Stimulated activated CD4-positive, alpha-beta T cell treated with anti-CD3 and anti-CD28 coated beads, TNF-alpha, amount 100 ng/mL, for 1 hour (primary cell): ENCODE measurements around the gene CDC42EP4.
A peak's percentile ranks its signal among the peaks of the same experiment; 100 is the strongest.

Source experiments
- DNase-seq, 3 donors: peaks; one replicate each; pipeline ENCODE4 v3.0.0-alpha.2; 2020; ENCODE audit warnings: low read depth in 3 of 3, low spot score in 1 of 3

The CDC42EP4 gene, protein sequence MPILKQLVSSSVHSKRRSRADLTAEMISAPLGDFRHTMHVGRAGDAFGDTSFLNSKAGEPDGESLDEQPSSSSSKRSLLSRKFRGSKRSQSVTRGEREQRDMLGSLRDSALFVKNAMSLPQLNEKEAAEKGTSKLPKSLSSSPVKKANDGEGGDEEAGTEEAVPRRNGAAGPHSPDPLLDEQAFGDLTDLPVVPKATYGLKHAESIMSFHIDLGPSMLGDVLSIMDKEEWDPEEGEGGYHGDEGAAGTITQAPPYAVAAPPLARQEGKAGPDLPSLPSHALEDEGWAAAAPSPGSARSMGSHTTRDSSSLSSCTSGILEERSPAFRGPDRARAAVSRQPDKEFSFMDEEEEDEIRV

DNA sequence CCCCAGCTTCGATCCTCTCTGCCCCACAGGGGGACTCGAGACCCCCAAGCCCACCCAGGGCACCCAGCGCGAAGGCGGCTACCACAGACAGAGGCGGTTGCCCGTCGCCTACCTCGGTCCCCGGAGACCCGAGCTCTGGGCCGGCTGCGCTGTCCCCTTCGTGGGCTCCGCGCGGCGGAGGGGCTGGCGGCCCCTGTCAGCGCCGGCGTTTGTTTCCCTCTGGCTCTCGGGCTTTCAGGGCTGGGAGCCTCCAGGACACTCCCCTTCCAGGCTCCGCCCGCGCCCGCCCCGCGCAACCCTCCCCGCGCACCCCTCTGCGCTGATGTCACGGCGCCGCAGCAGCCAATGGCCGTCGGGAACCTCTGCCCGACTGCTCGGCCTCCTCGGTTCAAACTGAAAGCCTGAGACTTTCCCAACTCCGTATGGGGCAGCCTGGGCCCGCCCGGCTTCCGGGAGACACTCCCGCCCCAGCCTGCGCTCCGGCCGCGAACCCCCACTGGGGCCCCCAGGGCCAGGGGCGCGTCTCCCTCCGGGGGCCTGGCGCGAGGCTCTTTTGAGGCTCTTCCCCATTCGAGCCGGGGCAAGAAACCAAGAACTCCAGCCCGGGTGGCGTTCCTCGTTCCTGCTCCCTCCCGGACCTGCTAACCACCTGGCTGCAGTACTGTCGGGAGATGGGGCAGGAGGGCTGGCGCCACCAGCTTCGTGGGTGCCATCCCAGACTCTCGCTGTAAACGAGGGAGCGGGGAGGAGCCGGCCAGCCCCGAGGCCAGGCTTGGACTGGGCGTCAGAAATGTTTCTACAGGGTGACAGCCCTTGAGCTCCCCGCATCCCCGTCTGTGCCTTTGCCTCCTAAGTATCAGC, at the start of gene CDC42EP4:
Gene CDC42EP4, minus strand, starts transcription at position 221 of the 861 bp plus-strand sequence. CDS start 25,501 bp downstream, outside the sequence.
- peak; percentile 61 to 75 (median 69) for DNase-seq

DNA sequence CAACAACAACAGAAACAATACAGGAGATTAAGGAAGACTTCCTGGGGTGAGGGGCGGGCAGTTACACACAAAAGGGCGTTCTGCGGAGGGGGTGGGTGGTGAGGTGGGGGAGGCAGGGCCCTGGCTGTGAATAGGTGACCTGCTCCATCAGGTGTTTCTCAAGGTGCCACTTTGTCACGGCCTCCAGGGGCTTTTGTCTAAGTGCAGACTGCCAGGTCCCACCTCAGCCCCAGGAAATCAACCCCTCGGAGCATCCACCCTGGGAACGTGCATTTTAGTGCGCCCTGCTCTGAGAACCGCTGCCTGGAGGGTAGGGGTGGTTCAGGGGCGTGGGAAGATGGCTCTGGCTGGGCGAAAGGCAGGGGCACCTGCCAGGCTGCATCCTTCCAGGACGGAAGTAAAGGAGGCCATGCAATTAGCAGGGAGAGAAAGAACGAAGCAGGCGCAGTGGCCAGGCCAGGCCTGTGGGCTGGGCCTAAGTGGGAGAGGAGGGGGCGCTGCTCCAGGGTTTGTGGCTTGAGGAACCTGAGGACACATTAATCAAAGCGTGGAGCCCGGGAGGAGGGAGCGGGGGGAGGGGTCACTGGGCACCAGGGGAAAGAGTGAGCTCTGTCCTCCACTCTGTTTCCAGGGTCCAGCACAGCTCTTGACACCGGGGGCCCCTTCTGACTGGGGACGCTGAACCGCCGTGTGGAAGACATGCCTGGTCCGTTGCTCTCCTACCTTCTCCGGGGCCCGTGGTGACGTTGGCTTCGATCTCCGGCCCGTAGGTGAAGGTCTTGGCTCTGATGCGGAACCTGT, 49.4 kb upstream of the CDC42EP4 start:
- no peak for DNase-seq

DNA sequence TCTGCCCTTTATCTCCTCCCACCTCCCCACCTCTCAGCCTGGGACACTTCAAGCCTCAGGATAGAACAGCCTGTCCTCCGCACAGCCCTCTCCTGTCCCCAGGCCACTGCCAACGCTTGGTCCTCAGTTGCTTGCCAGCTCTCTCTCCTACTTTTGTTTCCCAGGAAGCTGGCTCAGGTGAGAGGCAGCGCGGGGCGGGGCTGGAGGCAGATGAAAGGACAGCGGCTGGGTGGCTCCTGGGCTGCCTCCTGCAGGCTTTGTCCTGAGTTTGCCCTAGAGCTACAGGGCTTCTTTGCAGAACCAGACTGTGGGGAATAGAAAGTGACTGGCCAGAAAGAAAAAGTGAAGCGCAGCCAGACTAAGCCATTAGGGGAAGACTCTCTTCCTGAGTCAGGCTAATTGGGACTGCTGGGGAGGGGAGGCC, 48.2 kb upstream of the CDC42EP4 start:
- no peak for DNase-seq

DNA sequence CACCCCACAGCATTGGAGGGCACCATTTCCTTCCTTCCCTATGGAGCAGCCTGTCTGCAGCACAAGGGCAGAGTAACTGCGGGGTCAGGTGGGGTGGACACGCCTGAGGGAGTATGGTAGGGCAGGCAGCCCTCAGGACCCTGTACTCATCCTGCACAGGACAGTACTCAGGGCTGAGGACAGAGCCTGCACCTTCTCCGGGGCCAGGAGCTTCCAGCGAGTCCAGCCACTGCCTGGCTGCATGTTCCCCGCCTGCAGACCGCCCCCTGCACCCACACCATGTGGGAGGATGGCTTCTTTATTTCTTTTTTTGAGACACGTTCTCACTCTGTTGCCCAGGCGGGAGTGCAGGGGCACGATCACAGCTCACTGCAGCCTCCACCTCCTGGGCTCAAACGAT, 47.6 kb upstream of the CDC42EP4 start:
- no peak for DNase-seq

DNA sequence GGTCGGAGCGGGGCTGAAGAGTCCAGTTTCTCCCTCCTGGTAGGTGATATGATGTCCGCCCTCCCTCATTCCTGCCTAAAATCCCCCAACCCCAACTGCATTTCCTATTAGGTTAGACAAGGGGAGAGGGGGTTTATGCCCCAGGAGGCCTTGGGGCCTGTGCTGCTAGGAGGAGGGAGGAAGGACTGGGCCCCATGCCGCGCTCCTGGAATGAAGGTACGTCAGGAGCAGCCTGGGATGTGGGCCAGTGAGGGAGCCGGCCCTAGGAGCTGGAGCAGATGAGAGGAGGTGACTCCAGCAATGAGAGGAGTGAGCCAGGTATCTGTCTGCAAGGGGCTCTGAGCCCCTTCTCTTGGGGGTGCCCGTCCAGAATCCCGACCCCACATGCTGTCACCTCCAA, 46.9 kb upstream of the CDC42EP4 start:
- no peak for DNase-seq

DNA sequence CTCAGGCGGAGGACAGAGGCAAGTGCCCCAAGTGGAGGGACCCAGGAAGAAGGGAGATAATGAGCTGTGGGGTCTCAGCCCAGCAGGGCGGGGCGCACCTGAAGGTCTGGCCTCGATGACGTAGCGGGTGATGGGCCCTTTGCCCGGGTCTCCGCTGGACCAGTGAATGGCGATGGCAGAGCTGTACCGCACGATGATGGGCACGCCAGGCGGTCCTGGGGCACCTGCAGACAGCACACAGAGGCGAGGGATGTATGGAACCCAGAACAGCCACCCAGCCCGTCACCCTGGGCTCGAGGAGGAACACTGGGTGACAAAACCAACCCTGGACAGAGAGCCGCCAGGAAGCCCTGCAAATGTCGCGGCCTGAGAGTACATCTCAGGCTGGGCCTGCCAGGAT, 46.2 kb upstream of the CDC42EP4 start:
- no peak for DNase-seq

DNA sequence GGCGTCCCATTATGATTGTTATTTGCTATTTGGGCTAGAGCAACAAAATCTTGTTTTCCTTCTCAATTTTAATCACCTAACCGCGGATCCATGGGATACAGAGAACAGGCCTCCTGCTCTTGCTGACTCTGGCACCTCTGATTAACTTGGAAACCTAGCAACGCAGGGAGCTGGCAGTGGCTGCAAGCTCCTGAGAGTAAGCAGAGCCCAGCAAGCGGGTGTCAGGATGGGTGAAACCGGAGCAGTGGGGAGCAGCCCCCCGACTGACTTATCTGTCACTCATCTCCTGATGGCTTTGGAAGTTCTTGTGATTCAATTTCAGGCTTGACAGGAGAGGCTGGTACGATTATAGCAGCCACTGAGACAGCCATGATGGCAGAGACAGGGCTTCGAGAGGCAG, 45.5 kb upstream of the CDC42EP4 start:
- no peak for DNase-seq

DNA sequence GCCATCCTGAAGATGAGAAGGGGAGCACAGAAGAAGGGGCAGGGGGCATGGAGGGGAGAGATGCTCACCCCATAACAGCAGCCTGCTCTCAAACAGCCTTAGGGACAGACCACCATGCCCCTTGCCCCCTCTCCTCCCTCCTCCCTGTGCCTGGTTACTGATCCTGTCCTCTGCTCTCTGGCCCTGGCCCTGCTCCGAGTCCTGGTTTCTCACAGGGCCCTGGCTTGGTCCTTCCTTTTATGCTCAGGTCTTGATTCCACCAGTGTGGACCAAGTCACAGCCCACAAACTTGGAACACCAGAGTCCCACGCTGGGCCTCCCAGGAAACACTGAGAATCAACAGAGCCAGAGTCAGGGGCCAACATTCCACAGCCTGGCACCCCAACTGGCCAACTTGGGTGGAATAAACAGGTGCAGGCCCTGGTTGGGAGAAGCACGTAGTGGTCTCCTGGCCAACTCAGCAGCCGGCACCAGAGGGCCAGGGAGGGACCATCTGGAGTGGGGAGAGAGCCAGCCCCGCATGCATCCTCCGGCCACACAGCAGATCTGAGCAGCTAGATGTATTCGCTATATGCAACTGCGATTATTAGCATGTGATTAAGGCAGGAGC, 44.9 kb upstream of the CDC42EP4 start:
- DNase-seq, result no peak

DNA sequence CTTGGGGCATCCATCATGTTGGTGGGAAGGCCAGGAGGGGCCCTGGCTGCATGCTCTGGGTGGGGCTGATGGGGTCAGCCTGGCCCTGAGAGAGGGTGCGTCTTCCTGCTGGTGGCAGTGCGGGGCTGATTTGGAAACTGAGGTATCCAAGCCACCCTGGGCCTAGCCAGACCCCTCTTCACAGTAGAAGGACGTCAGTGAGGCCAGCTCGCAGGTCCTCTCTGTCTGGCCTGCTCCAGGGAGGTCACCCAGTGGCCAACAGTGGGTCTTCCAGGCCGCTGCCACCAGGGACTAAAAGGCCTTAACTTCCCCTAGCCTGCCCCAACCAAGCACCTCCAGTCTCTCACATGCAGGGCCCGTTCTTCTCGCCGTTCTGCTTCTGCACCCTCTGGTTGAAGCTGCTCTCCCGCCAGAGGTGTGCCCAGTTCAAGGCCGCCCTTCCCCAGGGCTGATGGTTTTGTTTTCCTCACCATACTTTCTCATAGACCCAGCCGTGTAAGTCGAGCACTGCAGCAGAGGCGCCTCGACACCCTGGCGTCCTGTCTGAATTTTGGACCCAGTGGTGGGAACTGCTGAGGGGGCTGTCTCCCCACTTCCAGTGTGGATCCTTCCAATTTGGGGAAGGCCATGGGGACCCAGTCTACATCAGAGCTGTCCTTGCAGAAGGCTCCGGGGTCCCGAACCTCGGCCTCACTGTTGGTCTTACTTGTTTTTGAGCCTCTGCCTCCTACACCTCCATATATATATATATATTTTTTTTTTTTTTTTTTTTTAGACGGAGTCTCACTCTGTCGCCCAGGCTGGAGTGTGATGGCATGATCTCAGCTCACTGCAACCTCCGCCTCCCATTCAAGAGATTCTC, 42.9 kb upstream of the CDC42EP4 start:
- DNase-seq, result no peak

DNA sequence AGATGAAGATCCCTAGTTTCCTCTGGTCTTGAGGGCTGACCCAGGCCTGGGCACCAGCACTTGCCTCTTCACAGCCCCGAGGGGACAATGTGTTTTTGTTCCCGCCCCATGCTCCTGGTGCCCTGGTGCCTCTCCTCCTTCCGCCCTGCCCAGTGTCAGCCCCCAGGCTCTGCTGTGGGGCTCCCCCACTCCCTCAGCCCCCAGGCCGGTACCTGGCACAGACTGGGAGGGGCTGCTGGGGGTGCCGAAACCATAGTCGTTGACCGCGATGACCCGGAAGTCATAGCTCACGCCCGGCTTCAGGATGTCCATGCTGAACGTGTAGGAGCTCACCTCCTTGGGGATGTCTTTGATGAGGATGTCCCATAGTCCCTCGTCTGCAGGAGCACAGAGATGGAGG, 40.5 kb upstream of the CDC42EP4 start:
- DNase-seq, result no peak

DNA sequence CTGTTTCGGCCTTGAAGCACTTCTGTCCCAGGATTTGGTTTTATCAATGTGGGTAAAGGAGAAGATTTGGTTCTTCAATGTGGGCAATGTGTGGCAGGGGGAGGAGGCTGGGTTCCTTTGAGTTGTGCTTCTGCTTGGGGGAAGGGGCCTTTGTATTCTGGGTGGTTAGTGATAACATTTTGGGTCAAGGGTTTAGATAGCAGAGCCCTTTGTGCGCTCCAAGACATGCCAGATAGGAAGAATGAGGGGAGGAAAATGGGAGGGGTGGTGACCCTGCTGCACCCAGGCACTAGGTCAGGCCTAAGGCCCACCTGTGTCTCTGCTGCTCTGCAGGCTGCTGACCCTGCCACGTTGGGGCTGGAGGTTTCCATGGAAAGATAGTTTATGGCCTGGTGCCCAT, 40.0 kb upstream of the CDC42EP4 start:
- no peak for DNase-seq

DNA sequence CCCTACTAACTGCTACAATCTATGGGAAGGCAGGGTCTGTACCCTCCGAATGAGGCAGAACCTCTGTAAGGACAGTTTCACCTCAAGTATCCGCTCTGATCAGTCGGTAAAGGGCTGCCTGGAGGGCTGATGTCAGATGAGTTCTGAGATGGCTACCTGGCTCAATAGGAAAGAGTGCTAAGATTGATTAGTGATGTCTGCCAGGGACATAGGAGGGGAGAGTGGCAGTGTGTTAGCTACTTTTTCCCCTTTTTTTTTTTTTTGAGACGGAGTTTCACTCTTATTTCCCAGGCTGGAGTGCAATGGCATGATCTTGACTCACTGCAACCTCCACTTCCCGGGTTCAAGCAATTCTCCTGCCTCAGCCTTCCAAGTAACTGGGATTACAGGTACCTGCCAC, 39.1 kb upstream of the CDC42EP4 start:
- DNase-seq, result no peak

DNA sequence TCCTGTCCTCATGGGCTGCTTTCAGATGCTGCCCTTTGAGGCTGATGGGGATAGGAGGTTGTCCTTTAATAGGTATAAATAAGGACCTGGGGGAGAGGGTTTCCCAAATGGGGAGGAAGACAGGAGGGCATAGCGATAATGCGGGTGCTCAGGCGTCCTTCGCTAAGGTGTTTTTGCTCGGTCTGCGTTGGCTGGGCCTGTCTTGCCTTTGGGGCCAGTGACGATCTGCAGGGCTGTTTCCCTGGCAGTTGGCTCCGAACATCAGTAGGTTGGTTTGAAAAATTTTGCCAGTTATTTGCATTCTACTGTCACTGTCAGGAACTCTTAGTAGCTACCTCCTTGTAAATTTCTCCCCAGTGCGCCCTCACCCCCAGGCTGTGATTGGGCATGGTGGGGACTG, 37.8 kb upstream of the CDC42EP4 start:
- no peak for DNase-seq

DNA sequence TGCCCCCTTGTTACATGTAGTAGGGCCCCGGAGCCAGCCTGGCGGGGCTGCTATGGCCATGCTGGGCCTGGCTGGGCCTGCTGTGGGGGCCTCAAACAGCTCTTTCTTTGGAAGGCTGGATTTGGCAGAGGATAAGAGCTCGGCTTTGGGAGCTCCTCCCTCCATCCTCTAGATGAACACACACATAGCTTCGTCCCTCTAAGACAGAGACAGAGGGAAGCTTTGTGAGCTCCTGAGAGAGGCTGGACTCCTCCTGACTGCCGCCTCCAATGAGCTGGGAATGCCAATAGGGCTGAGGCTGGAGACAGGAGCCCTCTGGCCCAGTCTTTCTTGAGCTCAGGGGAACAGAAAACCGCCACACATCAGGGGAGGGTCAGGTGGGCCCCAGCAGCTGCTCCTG, 37.3 kb upstream of the CDC42EP4 start:
- DNase-seq, result no peak

DNA sequence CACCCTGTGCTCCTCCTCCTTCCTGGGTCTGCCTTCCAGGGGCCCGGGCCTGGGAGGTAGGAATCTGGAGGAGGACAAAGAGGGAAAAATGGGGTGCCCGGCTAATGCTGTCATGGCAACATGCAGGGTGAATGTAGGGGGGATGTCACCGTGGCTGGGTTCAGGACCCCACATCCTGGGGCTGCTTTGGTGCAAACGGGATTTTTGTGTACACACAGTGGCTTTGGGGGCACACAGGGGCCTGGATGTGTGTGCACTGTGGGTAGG, 37.0 kb upstream of the CDC42EP4 start:
- no peak for DNase-seq

DNA sequence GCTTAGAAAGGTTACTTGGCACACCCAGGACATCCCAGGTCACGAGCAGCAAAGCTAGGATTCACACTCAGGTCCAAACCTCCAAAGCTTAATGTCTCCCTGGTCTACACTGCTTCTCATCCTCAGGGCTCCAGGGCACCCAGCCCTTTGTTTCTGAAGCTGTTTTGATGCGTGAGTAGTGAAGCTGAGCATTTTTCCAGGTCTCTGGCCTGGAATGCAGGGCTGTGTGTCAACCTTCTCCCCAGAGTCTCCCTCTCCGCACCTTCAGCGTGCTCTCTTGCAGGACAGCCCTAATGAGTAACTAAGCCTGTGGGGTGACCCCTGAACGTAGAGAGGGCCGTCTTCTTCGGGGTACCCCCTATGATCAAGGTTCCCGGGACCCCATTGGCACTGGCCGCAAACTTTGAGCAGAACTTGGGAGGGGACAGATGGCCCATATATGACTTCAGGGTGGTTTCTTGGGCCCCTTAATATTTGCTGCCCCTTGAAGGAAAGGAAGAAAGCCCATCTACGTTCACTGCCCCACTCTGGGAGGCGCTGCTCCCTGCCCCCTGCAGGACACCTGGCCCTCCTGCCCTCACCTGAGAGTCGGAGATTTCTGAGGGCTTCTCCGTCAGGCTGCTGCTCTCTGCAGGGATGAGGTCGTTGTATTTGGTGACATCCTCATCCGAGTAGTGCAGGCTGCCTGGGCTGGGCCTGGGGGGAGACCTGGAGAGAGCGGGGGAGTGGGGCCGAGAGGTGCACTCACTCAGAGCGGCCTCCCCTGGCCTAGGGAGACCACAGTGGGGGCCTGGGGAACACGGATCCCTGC, 36.4 kb upstream of the CDC42EP4 start:
- DNase-seq, result no peak

DNA sequence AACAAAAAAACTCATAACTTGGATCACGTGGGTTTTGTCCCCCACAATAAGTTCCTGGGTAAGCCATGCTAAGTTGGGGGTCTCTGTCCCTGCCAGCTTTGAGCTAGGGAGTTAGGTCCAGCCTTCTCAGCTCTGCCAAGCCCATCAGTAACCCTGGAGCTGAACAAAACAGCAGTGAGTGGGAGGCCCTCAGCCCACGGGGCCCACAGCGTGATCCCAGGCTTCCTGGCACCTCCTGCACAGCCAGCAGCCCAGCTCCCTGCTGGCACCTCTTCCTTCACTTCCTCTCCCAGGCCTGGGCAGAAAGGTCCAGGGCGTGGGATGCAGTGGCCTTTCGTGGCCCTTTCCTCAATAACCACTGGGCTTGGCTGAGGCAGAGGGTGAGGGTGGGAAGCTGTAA, 35.5 kb upstream of the CDC42EP4 start:
- no peak for DNase-seq

DNA sequence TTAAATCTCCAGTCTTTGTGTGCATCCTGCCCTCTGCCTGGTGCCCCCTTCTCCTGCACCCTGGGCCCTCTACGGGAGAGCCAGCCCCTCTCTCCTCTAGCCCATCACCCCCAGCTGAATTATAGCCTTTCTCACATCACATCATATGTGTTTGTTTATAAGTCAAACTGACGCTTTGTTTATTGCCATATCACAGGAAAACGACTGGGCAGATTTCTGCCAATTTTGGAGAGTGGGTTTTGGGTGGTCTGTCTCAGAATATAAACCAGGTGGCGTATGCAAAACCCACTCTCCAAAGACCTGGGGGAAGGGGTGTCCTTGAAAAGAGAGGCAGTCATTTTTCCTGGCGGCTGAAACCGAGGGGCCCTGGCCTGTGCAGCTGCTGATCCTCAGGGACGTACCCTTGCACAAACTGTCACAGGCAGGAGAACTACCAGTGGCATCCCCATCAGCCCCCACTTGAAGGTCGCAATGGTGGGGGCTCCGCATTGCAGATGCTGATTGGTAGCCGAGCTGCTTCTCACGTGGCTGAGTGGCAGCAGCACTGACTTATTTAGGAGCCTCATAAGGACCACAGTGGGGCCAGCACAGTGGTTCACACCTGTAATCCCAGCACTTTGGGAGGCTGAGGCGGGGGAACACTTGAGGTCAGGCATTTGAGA, 34.8 kb upstream of the CDC42EP4 start:
- no peak for DNase-seq
